T-cell (primary cell): ENCODE measurements around the gene CD79B. TPM values are rescaled to one million over a fixed set of nuclear protein-coding genes. Genes with fewer than 3 reads are reported as not detected.
"Not testable (repeated sequence)": the region's sequence is repeated elsewhere in the genome, so short reads cannot be mapped to it uniquely, and the experiment has no call there.

ENCODE experiments used
- ATAC-seq, 4 experiments: fragments of 200-7000 bp in 3 of 4; fragments of 150-1000 bp in 1 of 4; cut with Tn5 transposase; replicated peaks in 1 of 4; 1 replicate in 3 of 4; 2 replicates in 1 of 4; pipeline ENCODE4 v1.10.0; 2021; ENCODE audit warnings: moderate library complexity in 3 of 4, mild to moderate bottlenecking in 2 of 4, moderate number of reproducible peaks in 1 of 4
- CTCF ChIA-PET, 2 donors: fragments of 300-600 bp; sonication (Branson Sonifier 250); formaldehyde crosslinking; loops; one replicate each; lab custom pipeline; 2022; ENCODE audit warnings: antibody characterized with exemption in 2 of 2; lab: Charles Lee
- POLR2A ChIA-PET, 2 donors: fragments of 300-600 bp; sonication (Branson Sonifier 250); formaldehyde crosslinking; loops; one replicate each; lab custom pipeline; 2022; ENCODE audit warnings: antibody characterized with exemption in 2 of 2; lab: Charles Lee
- DNase-seq, 35 experiments: peaks; one replicate each; pipeline versions ENCODE4 v3.0.0 to v3.0.0-alpha.2; 2013 to 2023
- H3K27ac ChIP-seq: one replicate; pipeline ENCODE4 v1.5.1; 2013; ENCODE audit warnings: low read length
- H3K27me3 ChIP-seq, 2 experiments: replicated peaks in 1 of 2; 1 replicate in 1 of 2; 2 replicates in 1 of 2; pipeline versions ENCODE4 v1.6.1 to v1.7.0; 2013; ENCODE audit warnings: low read length in 1 of 2, mixed read lengths in 1 of 2; ENCODE audit not compliant: control insufficient read depth in 2 of 2, insufficient read depth in 2 of 2; ENCODE audit errors: extremely low read depth in 1 of 2
- H3K36me3 ChIP-seq, 2 donors: 1 replicate in 1 of 2; 2 replicates in 1 of 2; pipeline versions ENCODE4 v1.6.1 to v1.7.0; 2013; ENCODE audit warnings: low read length in 1 of 2; ENCODE audit not compliant: control insufficient read depth in 2 of 2, insufficient read depth in 1 of 2; ENCODE audit errors: extremely low read depth in 1 of 2
- H3K4me1 ChIP-seq, 2 experiments: 1 replicate in 1 of 2; 2 replicates in 1 of 2; pipeline versions ENCODE4 v1.6.1 to v1.7.0; 2013; ENCODE audit warnings: low read length in 2 of 2, mixed read lengths in 1 of 2; ENCODE audit not compliant: insufficient read depth in 2 of 2, control insufficient read depth in 1 of 2; ENCODE audit errors: extremely low read depth in 1 of 2
- H3K4me3 ChIP-seq, 2 donors: 1 replicate in 1 of 2; 2 replicates in 1 of 2; pipeline versions ENCODE4 v1.5.1 to v1.7.0; 2013; ENCODE audit warnings: mild to moderate bottlenecking in 2 of 2, low read length in 1 of 2, moderate library complexity in 1 of 2; ENCODE audit not compliant: control insufficient read depth in 1 of 2; ENCODE audit errors: extremely low read depth in 1 of 2
- H3K9me3 ChIP-seq: 2 replicates; pipeline ENCODE4 v1.7.0; 2013
- H3K27ac Mint-ChIP-seq, 2 donors: one replicate each; pipeline ENCODE4 v1.8.0; 2020 to 2021; ENCODE audit warnings: mild to moderate bottlenecking in 2 of 2, mixed read lengths in 2 of 2
- H3K27me3 Mint-ChIP-seq, 2 donors: one replicate each; pipeline ENCODE4 v1.8.0; 2021 to 2022; ENCODE audit warnings: mixed read lengths in 2 of 2
- H3K36me3 Mint-ChIP-seq: one replicate; pipeline ENCODE4 v1.8.0; 2021; ENCODE audit warnings: mixed read lengths
- H3K4me1 Mint-ChIP-seq, 3 donors: one replicate each; pipeline ENCODE4 v1.8.0; 2020 to 2022; ENCODE audit warnings: mixed read lengths in 3 of 3, mild to moderate bottlenecking in 1 of 3
- H3K4me3 Mint-ChIP-seq, 3 donors: one replicate each; pipeline ENCODE4 v1.8.0; 2020 to 2022; ENCODE audit warnings: mild to moderate bottlenecking in 3 of 3, mixed read lengths in 3 of 3, moderate library complexity in 3 of 3
- H3K9me3 Mint-ChIP-seq, 3 donors: one replicate each; pipeline ENCODE4 v1.8.0; 2020 to 2022; ENCODE audit warnings: mixed read lengths in 3 of 3
- WGBS: methylation state at CpG from one replicate; pipeline ENCODE4 v1.1.5; 2013; ENCODE audit warnings: missing lambda C conversion rate; ENCODE audit not compliant: insufficient coverage; 5-methylcytosine and 5-hydroxymethylcytosine counted together
- total RNA-seq, 35 experiments: library from RNA in 6 of 35; stranded (reverse) in 6 of 35; fragments of 120-200 nt in 1 of 35; gene quantifications; one replicate each; pipeline versions ENCODE4 v1.2.1 to v1.2.4 and lab custom pipeline; 2013 to 2026

CD79B gene
- total RNA-seq, 5 donors from 2014 or later (not counting 1 experiment from before 2014, with no cell fraction given) = 13.4 to 53.1 (median 27.7) TPM

DNA sequence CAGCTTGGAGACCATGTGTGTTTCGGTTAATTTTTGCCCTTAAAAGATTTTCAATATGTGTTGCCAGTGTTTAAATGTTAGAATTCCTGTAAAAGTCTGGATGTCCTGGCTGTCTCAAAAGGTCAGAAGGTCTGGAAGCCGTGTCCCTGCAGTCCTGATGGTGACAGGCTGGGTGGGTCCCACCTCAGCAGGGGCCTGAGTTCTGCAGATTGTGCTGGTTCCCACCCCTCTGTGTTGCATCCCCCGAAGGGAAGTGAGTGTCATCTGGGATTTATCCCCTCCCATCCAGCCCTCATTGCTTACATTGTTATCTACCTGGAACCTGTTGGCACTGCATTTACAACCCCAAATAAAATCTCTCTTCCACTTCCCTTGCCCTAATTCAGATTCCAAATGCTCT lies 38.1 kb downstream of the CD79B start:
- H3K4me1 ChIP-seq, H3K27ac ChIP-seq, DNase-seq, H3K9me3 ChIP-seq, H3K4me3 ChIP-seq, H3K36me3 Mint-ChIP-seq, H3K27me3 ChIP-seq, H3K27me3 Mint-ChIP-seq, ATAC-seq, CTCF ChIA-PET, POLR2A ChIA-PET, H3K4me3 Mint-ChIP-seq, H3K27ac Mint-ChIP-seq, H3K36me3 ChIP-seq, H3K9me3 Mint-ChIP-seq, H3K4me1 Mint-ChIP-seq: not testable (repeated sequence)
- WGBS = 83% methylated on average over 1 of the region's 3 CpGs

GRCh38 chr17:63892316-63893037 lies 39.7 kb downstream of the CD79B start:
- H3K36me3 Mint-ChIP-seq, H3K9me3 Mint-ChIP-seq, H3K27me3 ChIP-seq, H3K4me1 Mint-ChIP-seq, H3K4me3 ChIP-seq, H3K9me3 ChIP-seq, H3K36me3 ChIP-seq, H3K27ac Mint-ChIP-seq, H3K27me3 Mint-ChIP-seq, H3K27ac ChIP-seq, ATAC-seq, POLR2A ChIA-PET, DNase-seq, CTCF ChIA-PET, H3K4me1 ChIP-seq, H3K4me3 Mint-ChIP-seq: not testable (repeated sequence)
- WGBS = 100% methylated on average over 2 of the region's 11 CpGs

DNA sequence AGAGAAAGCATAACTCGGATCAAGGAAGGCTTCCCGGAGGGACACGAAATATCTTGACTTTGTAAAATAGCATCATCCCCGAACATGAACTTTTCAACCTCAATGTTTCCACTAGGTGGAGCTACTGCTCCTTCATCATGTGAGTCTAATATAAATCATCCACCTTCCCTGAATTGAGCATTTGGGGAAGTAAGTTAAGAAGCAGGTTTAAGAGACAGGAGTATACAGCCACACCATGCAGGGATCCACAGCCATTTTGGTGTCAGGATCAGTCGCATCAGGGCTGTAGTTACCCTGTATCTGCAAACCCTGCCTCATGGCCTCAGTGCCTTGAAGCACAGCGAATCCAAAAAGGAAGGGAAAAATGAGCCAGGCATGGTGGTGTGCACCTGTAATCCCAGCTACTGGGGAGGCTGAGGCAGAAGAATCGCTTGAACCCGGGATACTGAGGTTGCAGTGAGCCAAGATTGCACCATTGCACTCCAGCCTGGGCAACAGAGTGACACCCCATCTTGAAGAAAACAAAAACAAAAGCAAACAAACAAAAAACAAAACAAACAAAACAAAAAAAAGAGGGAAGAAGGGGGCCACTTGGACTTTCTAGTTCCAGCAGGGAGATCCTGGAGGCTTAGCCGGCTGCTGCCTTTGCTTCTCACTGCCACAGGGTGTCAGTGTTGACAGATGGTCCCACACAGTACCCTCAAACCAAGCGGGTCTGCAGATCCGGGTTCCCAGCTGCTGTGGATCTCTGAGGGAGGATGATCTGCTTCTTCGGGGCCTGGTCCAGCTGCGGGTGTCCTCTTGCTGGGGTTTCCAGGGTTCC lies 42.9 kb downstream of the CD79B start:
- H3K27ac ChIP-seq, H3K27ac Mint-ChIP-seq, H3K4me3 ChIP-seq, H3K4me3 Mint-ChIP-seq, H3K27me3 ChIP-seq, H3K27me3 Mint-ChIP-seq, H3K36me3 Mint-ChIP-seq, H3K4me1 ChIP-seq, POLR2A ChIA-PET, H3K36me3 ChIP-seq, H3K9me3 Mint-ChIP-seq, H3K4me1 Mint-ChIP-seq, H3K9me3 ChIP-seq: not testable (repeated sequence)
- ATAC-seq (peak in 3 of 4 experiments; percentile 65 to 69 (median 68)), DNase-seq (peak in 3 of 35 experiments; percentile 17 to 50 (median 40))
- 17% methylated on average over 4 of the region's 13 CpGs for WGBS
- CTCF ChIA-PET = interaction anchor here (0.5 to 1.2 kb wide), 10 partner anchors 23 to 563 kb away, joined by 3 to 7 read pairs (median 3); partner anchors contain the start of gene GH1 (in 1 of the 2)

GRCh38 chr17:63885119-63885518 lies 47.0 kb downstream of the CD79B start:
- H3K4me3 Mint-ChIP-seq, H3K27ac Mint-ChIP-seq, DNase-seq, CTCF ChIA-PET, H3K9me3 ChIP-seq, H3K36me3 ChIP-seq, ATAC-seq, H3K27ac ChIP-seq, H3K9me3 Mint-ChIP-seq, H3K4me3 ChIP-seq, H3K4me1 ChIP-seq, H3K27me3 Mint-ChIP-seq, POLR2A ChIA-PET, H3K36me3 Mint-ChIP-seq, H3K4me1 Mint-ChIP-seq: not testable (repeated sequence)
- peaks cover 0 to 22% of the 10 kb centered on the region in 2 experiments for H3K27me3 ChIP-seq
- WGBS = 89% methylated on average over 8 of the region's 11 CpGs

GRCh38 chr17:63882626-63883126 lies 49.5 kb downstream of the CD79B start:
- not testable (repeated sequence) for H3K36me3 ChIP-seq, H3K27ac ChIP-seq, H3K4me1 ChIP-seq, H3K27ac Mint-ChIP-seq, DNase-seq, H3K36me3 Mint-ChIP-seq, H3K27me3 Mint-ChIP-seq, H3K4me1 Mint-ChIP-seq, H3K4me3 Mint-ChIP-seq, H3K9me3 Mint-ChIP-seq, H3K9me3 ChIP-seq, ATAC-seq, H3K4me3 ChIP-seq
- peaks cover 0 to 15% of the 10 kb centered on the region in 2 experiments for H3K27me3 ChIP-seq
- POLR2A ChIA-PET = interaction anchor here (0.6 kb wide), 2 partner anchors 105 to 818 kb away, joined by 3 read pairs; no protein-coding TSS in a partner anchor
- CTCF ChIA-PET = interaction anchor here (0.6 to 0.7 kb wide), 3 partner anchors 14 to 511 kb away, joined by 3 to 5 read pairs (median 4); no protein-coding TSS in a partner anchor
- WGBS = 63% methylated on average over 2 of the region's 9 CpGs

DNA sequence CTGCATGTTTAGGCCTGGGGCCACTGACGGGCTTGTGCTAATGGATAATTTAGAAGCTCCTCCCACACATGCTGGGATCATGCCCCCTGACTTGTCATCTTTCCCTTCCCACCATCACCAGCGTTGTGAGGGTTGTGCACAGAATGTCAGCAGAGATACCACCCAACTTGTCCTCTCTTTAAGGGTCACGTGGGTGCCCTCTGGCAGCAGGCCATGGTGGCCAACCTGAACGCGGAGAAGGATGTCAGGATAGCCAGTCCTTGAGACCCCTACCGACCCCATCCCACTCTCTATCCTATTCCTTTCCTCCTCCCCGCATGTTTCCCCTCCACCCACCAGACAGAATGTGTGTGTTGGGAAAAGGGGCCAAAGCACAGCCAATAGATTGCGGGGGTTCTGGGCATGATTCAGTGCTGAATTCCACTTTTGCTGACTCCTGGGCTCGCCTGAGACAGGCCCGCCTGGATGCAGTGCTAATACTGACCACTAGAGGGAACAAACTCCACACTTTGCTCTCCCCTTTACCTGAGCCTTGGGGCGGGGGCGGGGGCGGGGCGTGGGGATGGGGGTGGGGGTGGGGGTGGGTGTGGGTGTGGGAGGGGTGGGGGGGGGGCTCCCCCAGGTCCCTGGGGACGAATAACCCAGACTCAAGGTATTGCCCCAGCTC lies 50.1 kb downstream of the CD79B start, which contains the start of gene GH2:
GH2 (minus strand) TSS at position 10 of the 667 bp plus-strand sequence. CDS start 143 bp downstream, outside the sequence.
- Histone ChIP-seq H3K27ac (no peak within 1 kb of the TSS), H3K27me3 (peaks cover 0 to 17% of the 10 kb centered on the region in 2 experiments), H3K9me3 (no peaks in the 10 kb centered on the region), H3K4me1 (peaks cover 0 to 3% of the 10 kb centered on the region in 2 experiments), H3K4me3 (no peak within 1 kb of the TSS), H3K36me3 (no peaks in the 10 kb centered on the region)
- ATAC-seq = peak; percentile 81 to 88 (median 83)
- no peaks in the 10 kb centered on the region for H3K27me3 Mint-ChIP-seq
- H3K4me3 Mint-ChIP-seq = no peak within 1 kb of the TSS
- POLR2A ChIA-PET = no interaction called here
- H3K27ac Mint-ChIP-seq = no peak within 1 kb of the TSS
- CTCF ChIA-PET = interaction anchor here in 1 of 2 donors (1.1 kb wide), 1 partner anchor 11 kb away, joined by 3 read pairs; no protein-coding TSS in a partner anchor
- 100% methylated on average over 1 of the region's 15 CpGs for WGBS
- H3K4me1 Mint-ChIP-seq = peaks cover 0 to 1% (median 0%) of the 10 kb centered on the region in 3 donors
- no peaks in the 10 kb centered on the region for H3K36me3 Mint-ChIP-seq
- DNase-seq = peak in 34 of 35 experiments; percentile 17 to 81 (median 48)
- no peaks in the 10 kb centered on the region for H3K9me3 Mint-ChIP-seq
